HUDEP-2 (cell line): ENCODE measurements around the gene GPR119.
"Not testable (repeated sequence)": the region's sequence is repeated elsewhere in the genome, so short reads cannot be mapped to it uniquely, and the experiment has no call there.

Experiments
- DNase-seq, 76 experiments: peaks; one replicate each; lab custom pipeline; 2025; ENCODE audit not compliant: unreplicated experiment in 76 of 76; lab: John Stamatoyannopoulos, UW

Gene GPR119

GRCh38 chrX:130339408-130340222 lies 45.9 kb downstream of the GPR119 start, which contains the start of gene SLC25A14:
Gene SLC25A14 (plus strand): TSS chrX:130339919. CDS start chrX:130340279, 360 bp downstream.
- DNase-seq = peak in 71 of 76 experiments; percentile 0 to 67 (median 39)

DNA sequence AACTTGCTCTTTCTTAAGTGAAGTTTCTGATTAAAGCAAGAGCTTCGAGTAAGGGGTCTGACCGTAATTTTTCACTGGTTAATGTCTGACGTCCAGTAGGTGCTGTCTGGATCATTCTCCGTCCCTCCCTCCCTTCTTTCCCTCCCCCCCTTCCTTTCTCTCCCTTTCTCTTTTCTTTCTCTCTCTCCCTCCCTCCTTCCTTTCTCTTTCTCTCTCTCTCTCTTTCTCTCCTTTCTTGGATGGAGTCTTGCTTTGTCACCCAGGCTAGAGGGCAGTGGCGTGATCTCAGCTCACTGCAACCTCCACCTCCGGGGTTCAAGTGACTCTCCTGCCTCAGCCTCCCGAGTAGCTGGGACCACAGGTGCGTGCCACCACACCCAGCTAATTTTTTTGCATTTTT lies 46.6 kb downstream of the GPR119 start:
- not testable (repeated sequence) for DNase-seq

- DNase-seq = no peak
Measured at GRCh38 chrX:130336531-130336930, 48.9 kb downstream of the GPR119 start.
